Activated T-cell treated with anti-CD3 and anti-CD28 coated beads for 1 hour (primary cell): ENCODE data around the gene DYNC2H1.

ENCODE experiments used
- DNase-seq: peaks from one replicate; pipeline ENCODE4 v3.0.0-alpha.2; 2020; ENCODE audit warnings: low read depth

Gene DYNC2H1

GRCh38 chr11:103147627-103148026, 38.4 kb downstream of the DYNC2H1 start:
- DNase-seq: no peak

GRCh38 chr11:103157542-103157941, 48.3 kb downstream of the DYNC2H1 start:
- DNase-seq: no peak

- no peak for DNase-seq
Measured at GRCh38 chr11:103164093-103164796, 55.0 kb downstream of the DYNC2H1 start.

- no peak for DNase-seq
Measured at GRCh38 chr11:103167166-103167565, 57.9 kb downstream of the DYNC2H1 start.

GRCh38 chr11:103170865-103171264, 61.6 kb downstream of the DYNC2H1 start:
- DNase-seq: no peak

- DNase-seq: no peak
Measured at GRCh38 chr11:103175461-103176129, 66.4 kb downstream of the DYNC2H1 start.

- no peak for DNase-seq
Measured at GRCh38 chr11:103183981-103184611, 74.9 kb downstream of the DYNC2H1 start.

- DNase-seq: no peak
Measured at GRCh38 chr11:103202048-103202651, 92.9 kb downstream of the DYNC2H1 start.

- DNase-seq: no peak
Measured at GRCh38 chr11:103210543-103210942, 101.3 kb downstream of the DYNC2H1 start.

- DNase-seq: no peak
Measured at GRCh38 chr11:103215812-103216211, 106.6 kb downstream of the DYNC2H1 start.

GRCh38 chr11:103220133-103220532, 110.9 kb downstream of the DYNC2H1 start:
- DNase-seq: no peak

- no peak for DNase-seq
Measured at GRCh38 chr11:103222806-103223205, 113.6 kb downstream of the DYNC2H1 start.

GRCh38 chr11:103228807-103229206, 119.6 kb downstream of the DYNC2H1 start:
- DNase-seq: no peak

GRCh38 chr11:103234974-103235373, 125.7 kb downstream of the DYNC2H1 start:
- no peak for DNase-seq

- DNase-seq: no peak
Measured at GRCh38 chr11:103241574-103241973, 132.3 kb downstream of the DYNC2H1 start.

GRCh38 chr11:103254123-103254522, 144.9 kb downstream of the DYNC2H1 start:
- DNase-seq: no peak

GRCh38 chr11:103257360-103257759, 148.1 kb downstream of the DYNC2H1 start:
- DNase-seq: no peak

- DNase-seq: no peak
Measured at GRCh38 chr11:103266167-103266831, 157.1 kb downstream of the DYNC2H1 start.

- DNase-seq: no peak
Measured at GRCh38 chr11:103272876-103273275, 163.7 kb downstream of the DYNC2H1 start.

GRCh38 chr11:103274025-103274424, 164.8 kb downstream of the DYNC2H1 start:
- DNase-seq: no peak

GRCh38 chr11:103279821-103280220, 170.6 kb downstream of the DYNC2H1 start:
- DNase-seq: no peak

- DNase-seq: no peak
Measured at GRCh38 chr11:103281301-103281700, 172.1 kb downstream of the DYNC2H1 start.
